SW 1271 (cell line): ENCODE data around the gene ZNF276.
"Not testable (repeated sequence)": the region's sequence is repeated elsewhere in the genome, so short reads cannot be mapped to it uniquely, and the experiment has no call there.

ENCODE experiments used
- DNase-seq, 2 experiments: peaks; one replicate each; lab custom pipeline; 2025; lab: John Stamatoyannopoulos, UW

The ZNF276 gene

GRCh38 chr16:89737341-89738071 is 16.2 kb downstream of the ZNF276 start:
- DNase-seq = no peak

GRCh38 chr16:89738072-89738377 is 16.7 kb downstream of the ZNF276 start:
- DNase-seq = no peak

DNA sequence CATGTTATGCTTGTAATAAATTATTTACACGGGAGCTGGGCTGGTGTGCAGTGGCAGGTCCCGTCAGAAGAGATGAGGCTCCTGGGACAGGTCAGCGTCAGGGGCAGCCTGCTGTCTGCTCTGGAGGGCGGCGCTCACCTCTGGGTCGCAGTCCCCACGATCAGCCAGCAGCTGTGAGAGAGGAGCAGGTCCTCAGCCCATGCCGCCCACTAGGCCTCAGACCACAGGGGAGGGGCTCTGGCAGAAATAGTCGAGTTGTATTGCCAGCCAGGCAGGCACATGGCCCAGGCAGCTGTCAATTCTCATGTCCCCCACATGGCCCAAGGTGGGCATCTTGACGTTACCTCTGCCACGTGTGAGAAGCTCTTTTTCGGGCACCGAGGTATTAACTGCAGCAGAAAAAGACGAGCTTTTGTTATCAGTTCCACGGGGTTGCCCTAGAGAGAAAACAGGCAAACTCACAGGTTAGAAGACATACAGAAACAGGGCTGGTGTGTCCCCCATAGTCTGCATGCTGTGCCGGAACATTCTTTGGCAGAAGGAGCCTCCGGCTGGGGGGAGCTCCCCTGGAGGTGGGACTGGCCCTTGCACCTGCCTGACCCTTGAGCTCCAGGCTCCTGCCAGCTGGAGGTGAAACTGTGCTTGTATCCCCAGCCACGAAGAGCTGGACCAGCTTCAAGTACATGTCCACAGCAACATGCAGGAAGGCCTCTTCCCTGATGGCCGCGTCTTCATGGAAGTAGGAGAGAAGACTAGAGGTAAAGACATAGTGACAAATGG is 17.4 kb downstream of the ZNF276 start:
- no peak for DNase-seq

DNA sequence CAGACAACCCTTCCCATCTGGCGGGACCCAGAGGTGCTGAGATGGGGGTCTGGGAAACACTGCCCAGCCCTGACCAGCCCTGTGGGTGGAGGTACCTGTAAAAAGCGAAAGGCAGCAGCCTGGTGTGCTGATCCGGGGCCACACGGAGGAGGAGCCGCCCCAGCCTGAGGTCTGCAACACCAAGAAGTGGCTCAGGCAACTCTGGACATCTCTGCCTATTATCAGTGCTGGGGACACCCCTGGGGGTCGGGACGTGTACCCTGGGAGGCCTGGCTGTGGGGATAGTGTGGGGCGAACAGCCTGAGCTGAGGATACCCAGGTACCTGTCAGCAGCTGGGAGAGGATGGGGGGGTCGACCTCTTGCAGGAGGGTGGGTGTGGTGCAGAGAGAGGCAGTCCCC is 18.0 kb downstream of the ZNF276 start:
- no peak for DNase-seq

GRCh38 chr16:89741342-89742014 is 20.1 kb downstream of the ZNF276 start:
- no peak for DNase-seq

- no peak for DNase-seq
These were observed 21.6 kb downstream of the ZNF276 start for GRCh38 chr16:89742948-89743347.

GRCh38 chr16:89744813-89745212 is 23.5 kb downstream of the ZNF276 start:
- DNase-seq = no peak

DNA sequence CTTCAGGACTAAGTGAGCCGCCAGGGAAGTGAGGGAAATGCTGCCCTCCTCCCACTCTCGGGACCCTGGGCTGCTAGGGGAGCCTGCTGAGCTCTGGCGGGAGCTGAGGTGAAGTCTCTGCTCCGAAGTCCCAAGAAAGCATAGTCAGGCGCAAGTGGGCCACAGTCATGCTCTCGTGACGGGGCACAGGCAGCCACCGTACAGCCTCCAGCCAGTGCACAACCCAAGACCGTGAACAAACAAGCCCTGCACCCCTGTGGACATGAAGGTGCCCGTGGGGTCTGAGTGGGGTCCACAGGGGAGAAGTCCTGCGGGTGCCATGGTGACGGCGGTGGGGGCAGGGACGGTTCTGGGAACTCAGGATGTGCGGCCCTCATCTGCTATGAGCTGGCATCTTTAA is 24.7 kb downstream of the ZNF276 start:
- no peak for DNase-seq

- DNase-seq = no peak
These were observed 26.7 kb downstream of the ZNF276 start for GRCh38 chr16:89748076-89748475.

DNA sequence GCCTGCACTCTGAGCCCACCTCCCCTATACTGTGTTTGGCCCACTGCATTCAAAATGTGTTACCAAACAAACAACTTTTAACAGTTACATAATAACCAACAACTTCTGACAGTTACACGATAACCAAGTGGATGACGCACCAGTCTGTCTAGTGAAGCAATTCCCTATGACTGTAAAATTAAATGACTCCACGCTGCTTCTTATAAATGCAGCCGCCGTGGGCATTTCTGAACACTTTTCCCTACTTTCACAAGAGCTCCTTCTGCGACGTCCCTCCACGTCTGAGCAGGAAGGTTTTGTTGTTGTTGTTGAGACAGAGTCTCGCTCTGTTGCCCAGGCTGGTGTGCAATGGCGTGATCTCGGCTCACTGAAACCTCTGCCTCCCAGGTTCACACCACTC is 27.6 kb downstream of the ZNF276 start:
- no peak for DNase-seq

- DNase-seq = no peak
These were observed 28.3 kb downstream of the ZNF276 start for GRCh38 chr16:89749637-89750036.

DNA sequence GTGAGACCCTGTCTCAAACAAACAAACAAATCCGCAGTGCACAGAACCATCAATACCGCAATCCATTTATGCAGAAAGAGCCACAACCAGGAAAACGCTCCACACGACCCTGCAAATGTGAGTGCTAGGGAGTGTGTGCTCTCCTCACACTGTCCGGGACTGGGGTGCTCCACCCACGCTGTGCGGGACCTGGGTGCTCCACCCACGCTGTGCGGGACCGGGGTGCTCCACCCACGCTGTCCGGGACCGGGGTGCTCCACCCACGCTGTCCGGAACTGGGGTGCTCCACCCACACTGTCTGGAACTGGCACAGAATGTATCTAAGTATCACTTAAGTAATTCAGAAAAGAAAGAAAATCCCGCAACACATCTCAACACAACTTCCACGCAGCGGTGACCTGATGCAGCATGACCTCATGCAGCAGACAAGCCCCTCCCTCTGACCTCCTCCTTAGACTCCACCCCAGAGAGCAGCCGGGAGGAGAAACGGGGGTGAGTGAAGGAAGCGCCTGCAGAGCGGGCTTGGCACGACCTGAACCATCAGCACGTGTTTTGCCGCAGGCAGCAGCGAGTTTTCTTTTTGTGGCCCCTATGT is 38.5 kb downstream of the ZNF276 start:
- DNase-seq = no peak

GRCh38 chr16:89761304-89761922 is 40.1 kb downstream of the ZNF276 start:
- DNase-seq = no peak

DNA sequence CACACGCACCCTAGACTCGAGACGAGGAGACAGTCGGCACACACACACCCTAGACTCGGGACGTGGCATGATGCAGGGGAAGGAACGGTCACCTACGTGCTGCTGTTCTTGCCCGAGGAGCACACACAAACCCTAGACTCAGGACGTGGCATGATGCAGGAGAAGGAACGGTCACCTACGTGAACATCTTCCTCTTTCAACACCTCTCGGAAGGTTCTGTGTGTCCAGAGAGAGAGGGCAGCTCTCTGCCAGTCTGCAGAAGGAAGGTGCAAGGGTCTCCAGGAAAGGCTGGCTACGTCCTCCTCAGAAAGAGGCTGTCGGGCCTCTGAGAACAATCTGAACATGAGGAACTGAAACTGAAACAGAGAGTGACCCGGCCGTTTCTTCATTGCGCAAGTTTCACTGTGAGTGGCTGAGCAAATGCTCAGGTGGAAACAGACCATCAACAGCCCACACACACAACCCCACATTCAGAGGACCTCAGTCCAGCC is 43.4 kb downstream of the ZNF276 start:
- no peak for DNase-seq

- no peak for DNase-seq
These were observed 44.0 kb downstream of the ZNF276 start for GRCh38 chr16:89765292-89765830.

GRCh38 chr16:89770367-89770766 is 49.0 kb downstream of the ZNF276 start:
- no peak for DNase-seq

- no peak for DNase-seq
These were observed 53.9 kb downstream of the ZNF276 start for GRCh38 chr16:89775223-89775622.

GRCh38 chr16:89778211-89778610 is 56.9 kb downstream of the ZNF276 start:
- not testable (repeated sequence) for DNase-seq

DNA sequence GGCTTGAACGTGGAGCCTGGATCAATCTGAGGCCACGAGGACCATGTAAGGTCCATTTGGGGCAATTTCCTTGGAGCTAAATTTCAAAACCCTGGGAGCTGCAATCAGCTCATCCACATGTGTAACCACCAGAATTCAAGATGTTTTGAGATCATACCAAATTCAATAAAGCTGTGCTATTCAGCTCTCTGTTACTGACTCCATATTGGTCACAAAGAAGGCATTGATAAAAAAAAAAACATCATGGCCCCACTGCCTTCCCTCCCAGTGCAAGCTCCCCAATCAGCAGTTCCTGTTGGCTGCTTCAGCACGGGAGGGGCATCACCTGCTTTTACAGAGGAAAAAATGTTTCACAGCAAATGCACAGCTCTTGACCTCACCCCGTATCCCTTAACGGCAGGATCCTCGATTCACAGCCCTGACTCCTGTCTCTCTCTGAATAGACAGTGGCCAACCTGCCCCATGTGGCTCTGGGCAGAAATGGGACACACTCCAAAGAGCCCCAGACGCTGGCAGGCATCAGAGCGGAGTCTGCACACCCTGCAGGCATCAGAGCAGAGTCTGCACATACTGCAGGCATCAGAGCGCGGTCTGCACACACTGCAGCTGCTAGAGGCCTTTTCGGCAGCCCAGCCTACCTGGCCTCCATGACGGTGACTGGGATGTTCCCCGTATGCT is 58.0 kb downstream of the ZNF276 start:
- no peak for DNase-seq

- DNase-seq = no peak
These were observed 58.6 kb downstream of the ZNF276 start for GRCh38 chr16:89779909-89780305.

DNA sequence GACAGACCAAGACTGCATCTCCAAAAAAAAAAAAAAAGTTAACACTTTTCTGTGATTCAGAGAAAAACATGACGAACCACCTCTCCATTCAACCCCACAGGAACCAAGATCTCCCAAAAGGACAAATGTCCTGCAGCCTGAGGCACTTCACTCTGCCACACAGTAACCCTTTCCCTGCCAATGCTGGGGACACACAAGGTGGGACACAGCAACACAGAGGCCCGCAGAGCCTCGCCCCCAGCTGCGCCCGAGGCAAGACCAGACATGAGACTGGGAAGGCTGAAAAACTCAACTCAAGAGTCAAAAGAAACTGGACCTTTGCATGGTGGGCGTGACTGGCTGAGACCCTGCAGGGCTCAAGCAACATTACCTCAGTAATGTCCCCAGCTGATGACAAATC is 61.2 kb downstream of the ZNF276 start:
- no peak for DNase-seq
